Fibroblast of mammary gland (primary cell): ENCODE data around the gene G6PC2.

Experiments used
- DNase-seq: peaks from one replicate; pipeline ENCODE4 v3.0.0-alpha.2; 2010; ENCODE audit warnings: low read depth
- H3K4me3 ChIP-seq: 2 replicates; pipeline ENCODE4 v1.5.1; 2011; ENCODE audit warnings: low read depth, mild to moderate bottlenecking, low read length, moderate library complexity; ENCODE audit not compliant: control insufficient read depth
- TF ChIP-seq, protein P1 (sequence below): conservative IDR thresholded peaks from 2 replicates; pipeline ENCODE4 v1.5.1; 2011; ENCODE audit warnings: low read depth, low read length, inconsistent platforms; ENCODE audit not compliant: control insufficient read depth, insufficient read depth

The G6PC2 gene

GRCh38 chr2:168894720-168895119 lies 6.4 kb upstream of the G6PC2 start:
- H3K4me3 ChIP-seq, result no peak overlapping the region
- TF ChIP-seq, protein P1, sequence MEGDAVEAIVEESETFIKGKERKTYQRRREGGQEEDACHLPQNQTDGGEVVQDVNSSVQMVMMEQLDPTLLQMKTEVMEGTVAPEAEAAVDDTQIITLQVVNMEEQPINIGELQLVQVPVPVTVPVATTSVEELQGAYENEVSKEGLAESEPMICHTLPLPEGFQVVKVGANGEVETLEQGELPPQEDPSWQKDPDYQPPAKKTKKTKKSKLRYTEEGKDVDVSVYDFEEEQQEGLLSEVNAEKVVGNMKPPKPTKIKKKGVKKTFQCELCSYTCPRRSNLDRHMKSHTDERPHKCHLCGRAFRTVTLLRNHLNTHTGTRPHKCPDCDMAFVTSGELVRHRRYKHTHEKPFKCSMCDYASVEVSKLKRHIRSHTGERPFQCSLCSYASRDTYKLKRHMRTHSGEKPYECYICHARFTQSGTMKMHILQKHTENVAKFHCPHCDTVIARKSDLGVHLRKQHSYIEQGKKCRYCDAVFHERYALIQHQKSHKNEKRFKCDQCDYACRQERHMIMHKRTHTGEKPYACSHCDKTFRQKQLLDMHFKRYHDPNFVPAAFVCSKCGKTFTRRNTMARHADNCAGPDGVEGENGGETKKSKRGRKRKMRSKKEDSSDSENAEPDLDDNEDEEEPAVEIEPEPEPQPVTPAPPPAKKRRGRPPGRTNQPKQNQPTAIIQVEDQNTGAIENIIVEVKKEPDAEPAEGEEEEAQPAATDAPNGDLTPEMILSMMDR, result no peak
- no peak for DNase-seq

GRCh38 chr2:168895771-168896170 lies 5.3 kb upstream of the G6PC2 start:
- DNase-seq, result peak; percentile 22
- TF ChIP-seq, protein P1, result no peak

DNA sequence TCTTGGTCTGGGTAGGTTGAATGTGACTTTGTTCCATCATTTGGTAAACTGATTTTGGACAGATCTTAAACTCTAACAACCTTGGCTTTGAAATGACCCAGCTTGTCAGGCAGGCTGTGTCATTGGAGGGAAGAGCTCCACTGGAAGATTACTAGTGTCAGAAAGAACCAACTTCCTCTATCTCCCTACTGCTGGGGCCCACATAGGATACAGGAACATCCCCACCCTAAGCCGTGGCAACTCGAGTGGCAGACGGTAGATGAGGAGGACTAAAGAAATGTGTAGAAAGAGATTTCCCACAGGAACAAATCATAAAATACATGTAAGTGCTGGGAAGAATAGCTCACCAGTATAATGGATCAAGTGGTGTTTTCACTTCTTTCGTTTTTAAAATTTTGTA lies 4.3 kb upstream of the G6PC2 start:
- H3K4me3 ChIP-seq, result no peak overlapping the region
- DNase-seq, result no peak
- TF ChIP-seq, protein P1, result no peak

More at GRCh38 chr2:168895771-168896170, 5.3 kb upstream of the G6PC2 start:
- H3K4me3 ChIP-seq, result no peak overlapping the region

DNA sequence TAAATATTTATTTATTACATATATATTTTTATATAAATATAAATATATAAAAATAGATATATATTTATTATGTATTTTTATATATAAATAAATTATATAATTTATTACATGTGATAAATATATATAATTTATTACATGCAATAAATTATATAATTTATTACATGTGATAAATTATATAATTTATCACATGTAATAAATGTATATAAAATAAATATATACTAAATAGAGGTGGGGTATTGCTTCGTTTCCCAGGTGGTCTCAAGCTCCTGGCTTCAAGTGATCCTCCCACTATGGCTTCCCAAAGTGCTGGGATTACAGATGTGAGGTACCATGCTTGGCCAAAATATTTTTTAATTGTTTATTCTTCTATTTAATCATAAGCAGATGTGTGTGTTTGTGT lies 3.6 kb upstream of the G6PC2 start:
- H3K4me3 ChIP-seq, result no peak overlapping the region
- TF ChIP-seq, protein P1, result no peak
- DNase-seq, result no peak

GRCh38 chr2:168903888-168904287 lies 2.8 kb downstream of the G6PC2 start:
- no peak for DNase-seq
- H3K4me3 ChIP-seq, result no peak overlapping the region
- TF ChIP-seq, protein P1, result no peak

DNA sequence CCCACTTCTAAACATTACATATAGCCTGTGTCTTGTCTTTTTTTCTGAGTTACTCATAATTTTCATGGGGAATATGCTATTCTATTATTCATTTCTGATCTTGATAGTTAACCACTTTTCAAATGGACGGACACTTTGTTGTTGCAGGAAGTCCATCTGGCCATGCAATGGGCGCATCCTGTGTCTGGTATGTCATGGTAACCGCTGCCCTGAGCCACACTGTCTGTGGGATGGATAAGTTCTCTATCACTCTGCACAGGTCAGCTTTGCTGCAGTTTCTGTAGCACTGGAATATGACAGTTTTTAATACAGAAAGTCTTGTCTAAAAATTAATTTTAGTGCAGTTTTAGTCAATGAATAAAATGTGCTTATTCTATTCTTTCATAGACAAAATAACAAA lies 3.3 kb downstream of the G6PC2 start:
- no peak overlapping the region for H3K4me3 ChIP-seq
- TF ChIP-seq, protein P1, result no peak
- DNase-seq, result no peak
